Stimulated activated CD4-positive, alpha-beta T cell treated with anti-CD3 and anti-CD28 coated beads, Interleukin-15, amount 100 ng/mL, for 1 hour (primary cell): Measurements from ENCODE around the gene NLGN1.

ENCODE experiments used
- DNase-seq, 2 donors: peaks; one replicate each; pipeline ENCODE4 v3.0.0-alpha.2; 2020; ENCODE audit warnings: low read depth in 1 of 2, low spot score in 1 of 2

NLGN1 gene

DNA sequence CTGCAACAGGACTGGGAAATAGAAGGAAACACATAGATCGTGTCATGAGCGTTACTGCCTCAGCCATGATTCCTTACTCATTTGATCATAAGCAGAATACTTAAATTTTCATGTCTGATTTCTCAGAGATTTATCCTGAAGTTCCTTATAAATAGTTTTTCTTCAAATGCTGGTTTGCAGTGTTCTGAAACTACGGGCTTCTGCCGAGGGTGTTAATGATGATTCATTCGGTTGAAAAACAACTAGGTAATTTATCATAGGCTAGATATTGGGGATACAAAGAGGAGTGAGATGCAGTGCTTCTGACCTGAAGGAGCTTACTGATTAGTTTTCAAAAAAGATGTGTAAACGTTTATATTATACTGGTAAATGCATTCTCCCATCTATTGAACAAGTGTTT lies 428.9 kb downstream of the NLGN1 start:
- DNase-seq = no peak

DNA sequence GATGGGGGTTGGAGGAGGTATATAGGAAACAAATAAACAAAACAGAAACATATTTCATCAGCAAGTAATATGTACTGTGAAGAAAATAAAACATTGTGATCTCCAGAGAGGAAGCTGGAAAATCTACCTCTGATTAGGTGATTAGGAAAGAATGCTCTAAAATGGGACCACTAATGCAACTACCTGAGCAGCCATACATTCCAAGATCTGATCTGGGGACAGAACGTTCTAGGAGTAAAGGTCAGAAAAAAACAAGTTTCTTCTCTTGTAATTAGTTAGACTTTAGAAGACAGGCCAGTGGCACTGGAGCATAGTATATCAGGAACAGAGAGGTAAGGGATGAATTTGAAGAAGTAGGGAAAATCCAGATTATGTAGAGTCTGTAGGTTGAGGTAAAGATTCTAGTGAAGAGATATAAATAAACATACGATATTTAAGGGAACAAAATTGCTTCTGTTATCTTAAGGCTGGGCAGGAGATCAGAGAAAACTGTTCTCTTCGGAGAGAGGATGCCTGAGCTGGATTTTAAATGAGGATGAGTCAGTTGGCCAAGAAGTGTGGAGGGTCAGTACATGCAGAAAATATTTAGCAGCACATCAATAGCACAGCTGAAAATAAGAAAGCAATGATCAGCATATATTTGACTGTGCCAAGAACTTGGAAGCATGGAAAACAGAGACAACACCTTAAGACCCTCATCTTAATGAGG lies 429.5 kb downstream of the NLGN1 start:
- no peak for DNase-seq

- DNase-seq = no peak
Measured at GRCh38 chr3:173838644-173839043, 441.1 kb downstream of the NLGN1 start.

- DNase-seq = no peak
Measured at GRCh38 chr3:173839859-173840258, 442.3 kb downstream of the NLGN1 start.

DNA sequence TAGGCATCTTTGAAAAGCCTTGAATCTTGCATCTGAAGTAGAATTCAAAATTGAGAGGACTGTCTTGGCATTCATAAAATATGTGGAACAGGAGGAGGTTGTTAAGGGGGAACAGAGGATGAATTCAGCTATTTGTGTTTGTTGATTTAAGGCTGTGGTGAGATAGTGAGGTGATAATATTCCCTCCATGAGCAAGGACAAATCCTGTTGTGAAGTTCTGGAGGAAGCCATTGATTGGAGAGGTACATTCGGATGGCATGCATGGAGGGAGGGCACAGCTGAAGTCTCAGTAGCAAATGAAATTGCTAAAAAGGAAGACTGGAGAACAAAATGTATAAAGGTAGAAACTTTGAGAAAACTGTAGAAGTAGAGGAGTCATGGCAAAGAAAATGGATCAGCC lies 443.8 kb downstream of the NLGN1 start:
- no peak for DNase-seq

DNA sequence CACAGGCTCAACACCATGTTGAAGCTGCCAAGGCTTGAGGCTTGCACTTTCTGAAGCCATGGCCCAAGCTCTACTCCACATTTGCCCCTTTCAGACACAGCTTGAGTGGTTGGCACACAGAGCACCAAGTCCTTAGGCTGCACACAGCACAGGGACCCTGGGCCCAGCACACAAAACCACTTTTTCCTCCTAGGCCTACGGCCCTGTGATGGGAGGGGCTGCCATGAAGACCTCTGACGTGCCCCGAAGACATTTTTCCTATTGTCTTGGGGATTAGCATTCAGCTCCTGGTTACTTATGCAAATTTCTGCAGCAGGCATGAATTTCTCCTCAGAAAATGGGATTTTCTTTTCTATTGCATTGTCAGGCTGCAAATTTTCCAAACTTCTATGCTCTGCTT lies 445.5 kb downstream of the NLGN1 start:
- no peak for DNase-seq

GRCh38 chr3:173846584-173846983 lies 449.0 kb downstream of the NLGN1 start:
- no peak for DNase-seq

DNA sequence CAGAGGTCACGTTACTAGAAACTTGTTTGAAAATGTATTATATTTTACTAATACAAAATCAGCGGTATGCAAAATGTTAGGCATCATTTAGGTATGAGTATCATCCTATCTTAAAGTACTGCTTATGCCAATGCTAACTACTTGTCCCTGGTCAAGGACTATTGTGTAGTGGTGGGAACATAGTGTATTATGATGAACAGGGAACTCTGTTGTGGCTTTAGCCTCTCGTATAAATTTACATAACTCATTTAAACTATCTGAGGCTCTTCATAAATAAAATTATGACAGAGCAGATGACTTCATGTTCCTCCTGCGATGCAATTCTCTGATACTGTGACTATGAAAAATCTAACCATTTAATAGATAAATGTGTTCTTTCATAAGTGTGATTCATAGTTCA lies 451.9 kb downstream of the NLGN1 start:
- DNase-seq = no peak

GRCh38 chr3:173857154-173857553 lies 459.6 kb downstream of the NLGN1 start:
- DNase-seq = no peak

DNA sequence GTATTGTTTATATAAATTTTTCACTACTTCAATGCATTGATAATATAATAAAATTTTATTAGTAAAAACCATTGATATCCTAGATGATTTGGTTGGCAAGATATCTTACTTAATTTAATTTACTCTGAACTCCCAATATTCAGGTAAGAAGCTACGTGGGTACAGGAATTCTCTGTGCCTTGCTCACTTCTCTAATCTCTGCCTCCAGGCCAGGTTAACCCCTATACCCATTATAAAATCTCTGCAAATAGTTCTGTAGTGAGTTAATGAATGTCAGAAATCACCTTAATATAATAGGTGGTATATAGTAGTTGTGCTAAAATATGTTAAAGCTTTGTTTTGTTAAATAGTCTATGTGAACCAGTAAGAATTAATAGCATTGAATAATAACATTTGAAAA lies 465.2 kb downstream of the NLGN1 start:
- DNase-seq = no peak

- no peak for DNase-seq
Measured at GRCh38 chr3:173863551-173863950, 466.0 kb downstream of the NLGN1 start.

GRCh38 chr3:173865900-173866498 lies 468.5 kb downstream of the NLGN1 start:
- no peak for DNase-seq

GRCh38 chr3:173869766-173870165 lies 472.2 kb downstream of the NLGN1 start:
- no peak for DNase-seq

DNA sequence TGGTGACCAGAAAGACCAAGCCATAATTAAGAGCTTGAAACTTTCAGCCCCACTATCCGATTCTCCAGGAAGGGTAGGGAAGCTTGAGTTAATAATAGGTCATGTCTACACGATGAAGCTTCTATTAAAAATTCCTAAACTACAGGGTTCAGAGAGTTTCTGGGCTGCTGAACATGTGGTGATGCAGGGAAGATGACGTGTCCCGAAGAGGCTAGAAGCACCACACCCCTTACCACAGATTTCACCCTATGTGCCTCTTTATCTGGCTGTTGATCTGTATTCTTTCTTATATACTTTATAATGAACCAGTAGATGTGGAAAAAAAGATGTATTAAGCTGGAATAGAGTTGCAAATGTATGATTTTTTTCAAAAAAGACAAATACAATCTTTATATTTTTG lies 473.4 kb downstream of the NLGN1 start:
- no peak for DNase-seq

GRCh38 chr3:173875790-173876189 lies 478.2 kb downstream of the NLGN1 start:
- DNase-seq = no peak

DNA sequence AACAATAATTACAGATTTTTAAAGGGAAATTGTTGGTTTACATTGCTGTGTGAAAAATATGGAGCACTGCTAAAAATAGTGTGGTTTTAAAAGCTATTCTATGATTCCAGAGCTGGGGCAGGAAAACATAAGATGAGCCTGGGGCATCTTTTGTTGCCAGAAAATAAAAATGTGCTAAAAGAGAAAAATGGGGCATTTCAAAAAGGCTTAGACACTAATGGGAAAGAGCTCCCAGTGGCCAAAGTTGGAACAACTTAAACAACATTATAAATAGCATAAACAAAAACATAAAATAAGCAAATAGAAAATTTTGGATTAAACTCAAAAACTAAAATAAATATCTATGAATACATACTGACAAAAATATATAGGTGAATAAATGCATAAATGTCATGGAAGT lies 478.9 kb downstream of the NLGN1 start:
- DNase-seq = no peak

- DNase-seq = no peak
Measured at GRCh38 chr3:173887888-173888287, 490.3 kb downstream of the NLGN1 start.

- DNase-seq = no peak
Measured at GRCh38 chr3:173889596-173889995, 492.1 kb downstream of the NLGN1 start.

- DNase-seq = no peak
Measured at GRCh38 chr3:173890091-173890490, 492.5 kb downstream of the NLGN1 start.

- no peak for DNase-seq
Measured at GRCh38 chr3:173891272-173892100, 493.9 kb downstream of the NLGN1 start.

GRCh38 chr3:173892547-173892946 lies 495.0 kb downstream of the NLGN1 start:
- no peak for DNase-seq

DNA sequence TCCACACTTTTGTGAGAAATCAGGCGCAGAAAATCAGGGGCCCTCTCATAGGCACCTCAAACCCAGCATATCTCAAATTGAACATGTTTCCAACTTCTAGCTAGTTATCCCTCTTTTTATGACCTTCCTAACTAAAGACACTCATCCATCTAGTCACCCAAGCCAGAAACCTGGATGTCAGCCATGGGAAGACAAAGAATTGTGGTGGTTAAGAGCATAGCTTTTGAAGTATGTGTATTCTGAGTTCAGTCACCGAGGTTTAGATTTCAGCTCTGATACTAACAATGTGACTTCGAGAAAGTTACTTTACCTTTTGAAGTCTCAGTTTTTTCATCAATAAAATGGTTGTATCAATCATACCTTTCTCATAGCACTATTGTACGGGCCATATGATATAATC lies 495.5 kb downstream of the NLGN1 start:
- no peak for DNase-seq
